ACC112 (cell line): ENCODE measurements around the gene STOX2.

Source experiments
- H2AFZ ChIP-seq: fragments of 200-600 bp; sonication (generic); one replicate; pipeline ENCODE4 v1.6.0; 2017; ENCODE audit warnings: antibody characterized with exemption, low read length; ENCODE audit not compliant: unreplicated experiment
- H3K27ac ChIP-seq: fragments of 200-600 bp; sonication (generic); 2 replicates; pipeline ENCODE4 v1.5.1; 2014; ENCODE audit warnings: low read depth, mild to moderate bottlenecking, antibody characterized with exemption, low read length, moderate library complexity
- H3K27me3 ChIP-seq: fragments of 200-600 bp; sonication (generic); 2 replicates; pipeline ENCODE4 v1.6.1; 2014; ENCODE audit warnings: mild to moderate bottlenecking, antibody characterized with exemption, low read length, moderate library complexity, mixed read lengths; ENCODE audit not compliant: insufficient read depth
- H3K36me3 ChIP-seq: fragments of 200-600 bp; sonication (generic); 2 replicates; pipeline ENCODE4 v1.6.1; 2016; ENCODE audit warnings: mild to moderate bottlenecking, antibody characterized with exemption, low read length, moderate library complexity, mixed read lengths; ENCODE audit not compliant: insufficient read depth
- H3K4me1 ChIP-seq: fragments of 200-600 bp; sonication (generic); one replicate; pipeline ENCODE4 v1.6.1; 2016; ENCODE audit warnings: low read length, mixed read lengths; ENCODE audit not compliant: insufficient read depth, unreplicated experiment, control insufficient read depth
- H3K4me3 ChIP-seq: fragments of 200-600 bp; sonication (generic); 2 replicates; pipeline ENCODE4 v1.5.1; 2014; ENCODE audit warnings: mild to moderate bottlenecking, low read depth, low read length
- H3K79me2 ChIP-seq: fragments of 200-600 bp; sonication (generic); one replicate; pipeline ENCODE4 v1.6.0; 2016; ENCODE audit warnings: low read length; ENCODE audit not compliant: control insufficient read depth, unreplicated experiment, insufficient read depth

The STOX2 gene

DNA sequence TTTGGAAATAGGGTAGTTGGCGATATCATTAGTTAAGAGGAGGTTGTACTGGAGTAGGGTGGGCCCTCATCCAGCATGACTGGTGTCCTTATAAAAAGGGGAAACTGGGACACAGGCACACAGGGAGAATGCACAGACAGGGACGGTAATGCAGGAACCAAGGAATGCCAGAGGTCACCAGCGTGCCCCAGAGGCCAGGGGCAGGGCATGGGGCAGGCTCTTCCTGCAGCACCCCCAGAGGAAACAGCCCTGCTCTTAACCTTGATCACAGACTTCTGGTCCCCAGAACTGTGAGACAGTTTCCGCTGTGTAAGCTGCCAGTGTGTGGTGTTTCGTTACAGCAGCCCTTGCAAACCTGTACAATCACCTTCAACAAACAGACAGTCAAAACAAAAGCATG lies 15.9 kb upstream of the STOX2 start:
- H3K27ac ChIP-seq: no peak overlapping the region
- no peaks in the 10 kb centered on the region for H3K4me1 ChIP-seq
- no peak overlapping the region for H2AFZ ChIP-seq
- no peaks in the 10 kb centered on the region for H3K27me3 ChIP-seq
- H3K4me3 ChIP-seq: no peak overlapping the region
- no peaks in the 10 kb centered on the region for H3K79me2 ChIP-seq
- H3K36me3 ChIP-seq: no peaks in the 10 kb centered on the region

DNA sequence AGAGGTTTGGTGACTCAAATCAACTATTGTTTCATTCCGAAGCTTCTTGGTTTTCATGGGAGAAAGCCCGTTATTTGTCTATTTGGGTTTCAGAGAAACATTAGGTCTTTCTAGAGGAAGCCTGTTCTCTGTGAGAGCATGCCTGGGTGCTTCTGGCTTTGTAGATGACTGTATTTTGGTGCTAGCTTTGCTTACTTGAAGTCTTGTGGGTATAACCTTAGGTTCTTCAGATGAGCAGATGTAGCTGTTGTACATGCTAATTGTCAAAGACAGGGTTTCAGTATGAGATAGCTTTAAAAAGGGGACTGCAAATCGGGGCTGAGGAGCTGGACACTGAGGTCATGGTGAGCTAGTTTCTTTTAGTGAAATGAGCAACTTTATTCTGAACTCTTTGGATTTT lies 7.9 kb upstream of the STOX2 start:
- H3K36me3 ChIP-seq: no peaks in the 10 kb centered on the region
- peaks cover 7% of the 10 kb centered on the region; the same call in 1 of the 2 replicates for H3K27me3 ChIP-seq
- H3K4me3 ChIP-seq: no peak overlapping the region
- H3K79me2 ChIP-seq: no peaks in the 10 kb centered on the region
- H3K27ac ChIP-seq: no peak overlapping the region
- H3K4me1 ChIP-seq: no peaks in the 10 kb centered on the region
- no peak overlapping the region for H2AFZ ChIP-seq

DNA sequence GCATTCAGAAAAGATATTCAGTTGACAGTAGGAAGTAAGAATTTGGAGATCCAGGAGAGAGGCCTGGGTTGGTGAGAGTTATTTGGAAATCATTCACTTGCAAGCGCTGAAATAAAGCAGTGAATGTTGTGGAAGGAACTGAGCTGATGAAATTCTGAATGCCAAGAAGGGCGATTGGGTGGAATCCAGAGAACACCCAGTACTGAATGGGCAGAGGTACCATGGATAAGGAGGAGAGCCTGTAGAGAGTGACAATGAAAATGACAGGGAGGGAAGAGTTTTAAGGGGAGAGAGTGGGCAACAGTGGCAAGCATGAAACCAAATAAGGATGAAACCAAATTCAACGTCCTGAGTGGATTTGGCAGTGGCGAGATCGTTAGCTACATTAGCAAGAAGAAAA lies 6.7 kb upstream of the STOX2 start:
- H3K27me3 ChIP-seq: peaks cover 9% of the 10 kb centered on the region; the same call in 1 of the 2 replicates
- no peak overlapping the region for H2AFZ ChIP-seq
- H3K27ac ChIP-seq: no peak overlapping the region
- no peaks in the 10 kb centered on the region for H3K36me3 ChIP-seq
- H3K4me1 ChIP-seq: no peaks in the 10 kb centered on the region
- no peak overlapping the region for H3K4me3 ChIP-seq
- no peaks in the 10 kb centered on the region for H3K79me2 ChIP-seq

DNA sequence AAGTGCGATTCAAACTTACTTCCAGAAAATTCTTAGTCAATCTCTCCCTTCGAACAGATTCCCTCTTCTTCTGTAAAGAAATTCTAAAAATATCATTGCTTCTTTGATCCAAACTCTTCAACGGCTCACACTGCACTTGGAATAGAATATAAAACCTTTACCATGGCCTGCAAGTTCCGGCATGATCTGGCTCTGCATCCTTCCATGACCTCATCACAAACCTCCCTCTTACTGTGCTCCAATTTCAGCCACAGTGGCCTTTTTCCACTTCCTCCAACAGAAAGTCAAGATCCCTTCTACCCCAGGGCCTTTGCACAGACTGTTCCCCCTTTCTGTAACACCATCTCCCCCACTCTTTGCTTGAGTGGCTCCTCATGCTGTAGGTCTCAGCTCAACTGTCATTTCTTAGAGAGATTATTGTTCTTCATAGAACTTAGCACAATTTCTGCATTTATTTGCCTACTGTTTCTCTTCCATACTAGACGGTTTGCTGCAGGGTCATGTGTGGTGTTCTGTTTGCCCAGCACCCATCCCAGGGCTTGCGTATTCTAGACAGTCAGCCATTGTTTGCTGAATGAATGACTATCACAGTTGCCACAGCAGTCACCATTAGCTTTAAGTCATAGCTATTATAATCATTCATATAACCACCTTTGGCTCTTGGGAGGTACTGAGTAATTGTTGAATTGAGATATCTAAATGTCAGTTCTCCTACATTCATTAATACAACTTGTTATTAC lies 1.9 kb upstream of the STOX2 start:
- Histone ChIP-seq H3K27me3 (peaks cover 52% of the 10 kb centered on the region), H3K79me2 (no peaks in the 10 kb centered on the region), H3K4me3 (no peak overlapping the region), H3K36me3 (no peaks in the 10 kb centered on the region), H3K4me1 (no peaks in the 10 kb centered on the region), H2AFZ (no peak overlapping the region), H3K27ac (no peak overlapping the region)

DNA sequence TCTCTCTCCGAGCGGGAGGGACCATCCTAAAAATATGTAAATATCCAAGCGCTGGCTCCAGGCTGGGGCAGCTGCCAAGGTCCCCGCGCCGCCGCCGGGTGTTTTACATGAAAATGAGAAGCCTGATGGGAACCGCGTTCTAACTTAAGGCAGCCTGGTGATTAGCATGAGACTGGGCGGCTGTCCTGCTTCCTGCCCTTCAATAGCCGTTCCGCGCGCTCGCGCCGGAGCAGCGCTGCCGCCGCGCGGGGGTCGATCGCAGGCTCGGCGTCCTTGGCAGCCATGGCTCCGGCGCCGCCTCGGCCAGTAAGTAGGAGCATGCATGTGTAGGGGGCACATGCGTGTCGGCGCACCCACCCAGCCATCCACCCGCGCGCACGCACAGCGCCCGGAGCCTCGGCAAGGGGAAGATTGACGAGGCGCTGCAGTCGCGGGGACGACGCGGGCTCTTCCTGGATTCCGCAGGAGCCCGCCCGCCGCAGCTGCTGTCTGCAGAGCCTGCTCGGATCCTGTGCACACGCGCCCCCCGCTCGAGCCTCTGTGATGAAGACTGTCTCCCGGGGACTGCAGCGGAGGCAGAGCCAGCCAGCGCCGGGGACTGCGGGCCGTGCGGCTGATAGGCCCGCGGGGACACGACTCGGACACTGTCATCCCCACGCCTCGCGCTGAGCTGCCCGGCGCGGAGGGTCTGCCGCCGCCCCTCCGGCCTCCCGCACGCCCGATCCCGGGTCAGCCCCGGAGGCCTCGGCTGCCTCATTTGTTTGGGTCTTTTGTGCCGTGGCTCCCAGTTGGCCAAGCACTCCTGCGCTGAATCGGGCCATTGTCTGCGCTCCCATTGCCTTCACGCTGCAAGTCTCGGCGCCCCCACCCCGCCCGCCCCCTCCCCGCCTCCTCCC lies 734 bp downstream of the STOX2 start:
- Histone ChIP-seq H3K4me1 (no peaks in the 10 kb centered on the region), H3K27me3 (peaks cover 66% of the 10 kb centered on the region), H3K79me2 (no peaks in the 10 kb centered on the region), H3K4me3 (peak overlapping the region; percentile 24), H2AFZ (peak overlapping the region; percentile 6), H3K36me3 (no peaks in the 10 kb centered on the region), H3K27ac (no peak overlapping the region)

DNA sequence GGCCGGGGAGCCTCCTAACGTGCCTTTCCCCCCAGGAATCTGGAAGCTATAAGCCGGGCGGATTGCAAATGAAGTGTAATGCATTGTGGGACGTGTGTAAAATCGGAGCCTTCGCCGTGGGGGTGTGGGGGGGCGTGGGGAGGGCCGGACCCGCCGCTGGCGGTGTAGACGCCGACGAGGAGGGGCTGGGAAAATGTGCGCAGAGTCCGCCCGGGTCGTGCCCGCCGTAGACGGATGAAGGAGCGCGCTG lies 1.3 kb downstream of the STOX2 start:
- Histone ChIP-seq H3K79me2 (no peaks in the 10 kb centered on the region), H3K27ac (no peak overlapping the region), H3K36me3 (no peaks in the 10 kb centered on the region), H3K4me3 (no peak overlapping the region), H2AFZ (no peak overlapping the region), H3K27me3 (peaks cover 66% of the 10 kb centered on the region), H3K4me1 (no peaks in the 10 kb centered on the region)

DNA sequence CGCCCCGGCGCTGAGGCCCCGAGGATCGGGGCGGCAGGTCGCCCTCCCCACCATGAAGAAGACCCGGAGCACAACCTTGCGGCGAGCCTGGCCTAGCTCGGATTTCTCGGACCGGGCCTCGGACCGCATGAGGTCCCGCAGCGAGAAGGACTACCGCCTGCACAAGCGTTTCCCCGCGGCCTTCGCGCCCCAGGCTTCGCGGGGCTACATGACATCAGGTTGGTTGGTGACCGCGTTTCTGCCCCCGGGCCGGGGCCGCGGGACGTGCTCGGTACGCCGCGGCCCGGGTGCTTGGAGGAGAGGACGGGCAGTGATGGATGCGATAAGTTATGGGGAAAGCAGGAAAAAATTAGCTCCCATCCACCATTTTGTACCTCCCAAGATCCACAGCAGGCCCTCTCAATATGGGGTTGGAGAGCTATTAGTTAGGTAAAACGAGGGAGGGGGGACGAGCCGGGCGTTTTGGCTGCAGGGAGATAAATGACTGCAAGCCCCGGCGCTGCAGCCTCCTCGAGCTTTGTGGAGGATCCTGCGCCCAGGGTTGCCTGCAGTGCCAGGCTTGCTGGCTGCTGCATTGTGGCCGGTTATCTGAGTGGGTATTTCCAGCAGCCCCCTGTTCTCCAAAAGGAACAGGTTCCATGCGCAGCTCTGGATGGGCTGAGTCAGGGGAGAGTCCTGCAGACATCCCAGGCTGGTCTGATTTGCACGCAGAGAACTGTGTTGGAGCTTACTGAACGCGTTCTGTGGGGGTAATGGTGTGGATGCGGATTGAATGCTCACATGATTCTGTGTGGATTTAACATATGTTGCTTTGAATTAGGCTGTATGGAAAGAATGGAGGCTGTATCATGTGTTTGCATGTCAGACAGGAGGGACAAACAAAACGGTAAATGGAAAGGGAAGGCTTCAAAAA lies 1.9 kb downstream of the STOX2 start:
- H2AFZ ChIP-seq: no peak overlapping the region
- no peaks in the 10 kb centered on the region for H3K36me3 ChIP-seq
- H3K79me2 ChIP-seq: no peaks in the 10 kb centered on the region
- H3K27me3 ChIP-seq: peaks cover 61% of the 10 kb centered on the region
- H3K4me1 ChIP-seq: no peaks in the 10 kb centered on the region
- no peak overlapping the region for H3K4me3 ChIP-seq
- no peak overlapping the region for H3K27ac ChIP-seq

DNA sequence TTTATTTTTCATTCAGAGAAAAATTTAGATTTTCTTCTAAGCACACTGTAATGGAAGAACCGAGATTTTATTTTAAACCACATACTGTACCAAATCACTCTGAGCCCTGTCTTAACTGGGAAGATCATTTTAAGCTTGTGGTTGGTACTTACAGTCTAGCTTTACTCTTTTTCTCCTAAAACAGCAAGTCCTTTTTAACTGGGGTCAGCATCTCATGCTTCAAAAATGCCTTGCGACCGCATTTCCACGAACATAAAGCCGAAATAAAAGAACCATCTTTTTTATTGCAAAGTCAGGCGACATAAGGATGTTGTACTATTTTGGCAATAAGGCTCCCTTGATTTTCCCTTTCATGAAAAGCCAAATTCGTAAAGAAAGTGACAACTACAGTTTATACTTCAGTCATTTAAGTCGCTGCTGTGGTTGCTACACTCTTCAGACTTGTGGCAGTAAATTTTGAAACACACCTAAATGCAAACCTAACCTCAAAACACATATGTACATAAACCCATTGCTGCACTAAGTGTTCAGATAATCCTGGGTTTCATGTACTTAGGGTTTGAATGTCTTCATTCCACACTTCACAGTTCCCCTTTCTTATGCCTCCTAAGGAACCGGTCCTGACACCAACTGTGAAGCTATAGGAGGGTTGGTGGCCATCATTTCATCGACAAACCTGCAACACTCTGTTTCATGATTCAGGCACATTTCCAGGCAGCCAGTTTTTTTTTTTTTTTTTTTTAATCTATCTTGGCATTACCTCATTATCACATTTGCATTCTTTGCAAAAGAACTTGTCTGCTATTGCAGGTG lies 3.0 kb downstream of the STOX2 start:
- H3K4me1 ChIP-seq: no peaks in the 10 kb centered on the region
- H2AFZ ChIP-seq: no peak overlapping the region
- H3K79me2 ChIP-seq: no peaks in the 10 kb centered on the region
- no peak overlapping the region for H3K27ac ChIP-seq
- no peak overlapping the region for H3K4me3 ChIP-seq
- no peaks in the 10 kb centered on the region for H3K36me3 ChIP-seq
- H3K27me3 ChIP-seq: peaks cover 56% of the 10 kb centered on the region

DNA sequence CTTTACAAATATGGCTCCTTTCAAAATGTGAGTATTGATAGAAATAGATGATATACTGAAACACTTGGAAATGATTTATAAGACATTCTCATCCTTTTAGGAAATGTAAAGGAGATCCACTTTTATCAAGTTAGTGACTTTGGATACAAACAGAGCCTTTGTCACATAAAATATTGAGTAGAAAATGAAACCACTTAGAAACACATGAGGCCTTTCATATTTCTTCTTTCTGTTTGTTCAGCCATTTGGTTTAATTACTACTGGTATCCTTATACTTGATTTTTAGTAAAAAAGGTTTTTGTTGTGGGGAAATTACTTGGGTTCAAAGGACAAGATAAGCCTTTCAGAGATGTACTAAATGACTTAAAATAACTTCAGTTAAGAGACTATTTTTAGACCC lies 4.1 kb downstream of the STOX2 start:
- Histone ChIP-seq H3K4me1 (no peaks in the 10 kb centered on the region), H3K4me3 (no peak overlapping the region), H3K27me3 (peaks cover 53% of the 10 kb centered on the region), H3K79me2 (no peaks in the 10 kb centered on the region), H2AFZ (no peak overlapping the region), H3K36me3 (no peaks in the 10 kb centered on the region), H3K27ac (no peak overlapping the region)

DNA sequence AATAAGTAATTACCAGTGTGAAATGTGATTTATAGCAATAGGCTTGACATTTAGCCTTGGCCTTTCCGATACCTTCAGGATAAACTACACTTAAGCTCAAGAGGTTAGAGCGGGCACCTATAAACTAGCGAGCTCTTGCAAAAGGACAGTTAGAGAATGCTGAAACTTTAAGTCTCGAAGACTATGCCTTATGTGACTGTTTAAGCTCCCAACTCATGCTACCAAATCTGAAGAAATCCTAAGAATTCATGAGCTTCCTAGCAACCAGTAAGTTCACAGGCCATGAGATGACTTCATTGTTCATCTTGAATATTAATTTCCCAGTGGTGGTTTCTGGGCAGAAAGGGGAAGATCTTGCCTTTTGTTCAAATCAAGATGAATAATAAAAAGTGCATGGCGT lies 4.7 kb downstream of the STOX2 start:
- H3K36me3 ChIP-seq: no peaks in the 10 kb centered on the region
- H3K27me3 ChIP-seq: peaks cover 47% of the 10 kb centered on the region
- no peak overlapping the region for H2AFZ ChIP-seq
- H3K79me2 ChIP-seq: no peaks in the 10 kb centered on the region
- H3K4me1 ChIP-seq: no peaks in the 10 kb centered on the region
- no peak overlapping the region for H3K27ac ChIP-seq
- no peak overlapping the region for H3K4me3 ChIP-seq
